MM.1S (cell line): ENCODE data around the gene HSD11B1L.

ENCODE experiments used
- DNase-seq: peaks from one replicate; pipeline ENCODE4 v3.0.0-alpha.2; 2015
- H2AFZ ChIP-seq: fragments of 300-600 bp; sonication (generic); 2 replicates; pipeline ENCODE4 v1.6.0; 2016; ENCODE audit warnings: antibody characterized with exemption, low read length
- H3F3A ChIP-seq: fragments of 300-600 bp; sonication (generic); 2 replicates; pipeline ENCODE4 v1.6.1; 2016; ENCODE audit warnings: mild to moderate bottlenecking, antibody characterized with exemption, low read length, moderate library complexity, mixed read lengths; ENCODE audit not compliant: insufficient read depth
- H3K27ac ChIP-seq: fragments of 300-600 bp; sonication (generic); 2 replicates; pipeline ENCODE4 v1.5.1; 2016; ENCODE audit warnings: mild to moderate bottlenecking, low read length
- H3K27me3 ChIP-seq: fragments of 300-600 bp; sonication (generic); replicated peaks from 2 replicates; pipeline ENCODE4 v1.6.0; 2016; ENCODE audit warnings: low read length; ENCODE audit not compliant: insufficient read depth
- H3K36me3 ChIP-seq: fragments of 300-600 bp; sonication (generic); replicated peaks from 2 replicates; pipeline ENCODE4 v1.6.1; 2016; ENCODE audit warnings: mild to moderate bottlenecking, low read length, mixed read lengths; ENCODE audit not compliant: insufficient read depth
- H3K4me1 ChIP-seq: fragments of 300-600 bp; sonication (generic); 2 replicates; pipeline ENCODE4 v1.6.1; 2016; ENCODE audit warnings: low read length, mixed read lengths
- H3K4me2 ChIP-seq: fragments of 300-600 bp; sonication (generic); 2 replicates; pipeline ENCODE4 v1.6.0; 2016; ENCODE audit warnings: low read depth, low read length
- H3K4me3 ChIP-seq: fragments of 300-600 bp; sonication (generic); 2 replicates; pipeline ENCODE4 v1.5.1; 2016; ENCODE audit warnings: low read length, mixed read lengths
- H3K79me2 ChIP-seq: fragments of 300-600 bp; sonication (generic); 2 replicates; pipeline ENCODE4 v1.6.1; 2016; ENCODE audit warnings: mixed run types, low read length, mixed read lengths
- H3K9ac ChIP-seq: fragments of 300-600 bp; sonication (generic); 2 replicates; pipeline ENCODE4 v1.6.1; 2016; ENCODE audit warnings: low read length, mixed read lengths
- H3K9me2 ChIP-seq: fragments of 300-600 bp; sonication (generic); replicated peaks from 2 replicates; pipeline ENCODE4 v1.6.1; 2016; ENCODE audit warnings: mild to moderate bottlenecking, low read length, mixed read lengths; ENCODE audit not compliant: insufficient read depth
- H3K9me3 ChIP-seq: fragments of 300-600 bp; sonication (generic); replicated peaks from 2 replicates; pipeline ENCODE4 v1.6.1; 2016; ENCODE audit warnings: mild to moderate bottlenecking, low read length, mixed read lengths; ENCODE audit not compliant: insufficient read depth
- H4K20me1 ChIP-seq: fragments of 300-600 bp; sonication (generic); 2 replicates; pipeline ENCODE4 v1.6.1; 2016; ENCODE audit warnings: mild to moderate bottlenecking, low read length, moderate library complexity, mixed read lengths; ENCODE audit not compliant: insufficient read depth
- EZH2 ChIP-seq: fragments of 300-600 bp; sonication (generic); optimal IDR thresholded peaks from 2 replicates; pipeline ENCODE3; 2017; ENCODE audit warnings: low read depth, mild to moderate bottlenecking, antibody characterized with exemption, low read length, mixed read lengths
- EZH2phosphoT487 ChIP-seq: fragments of 300-600 bp; sonication (generic); IDR thresholded peaks from 2 replicates; pipeline ENCODE4 v1.6.1; 2018; ENCODE audit warnings: antibody characterized with exemption, low read length
- TF ChIP-seq, protein P1 (sequence below): fragments of 300-600 bp; sonication (generic); IDR thresholded peaks from 2 replicates; pipeline ENCODE4 v1.5.1; 2016; ENCODE audit warnings: antibody characterized with exemption, low read length, mixed read lengths

The HSD11B1L gene

DNA sequence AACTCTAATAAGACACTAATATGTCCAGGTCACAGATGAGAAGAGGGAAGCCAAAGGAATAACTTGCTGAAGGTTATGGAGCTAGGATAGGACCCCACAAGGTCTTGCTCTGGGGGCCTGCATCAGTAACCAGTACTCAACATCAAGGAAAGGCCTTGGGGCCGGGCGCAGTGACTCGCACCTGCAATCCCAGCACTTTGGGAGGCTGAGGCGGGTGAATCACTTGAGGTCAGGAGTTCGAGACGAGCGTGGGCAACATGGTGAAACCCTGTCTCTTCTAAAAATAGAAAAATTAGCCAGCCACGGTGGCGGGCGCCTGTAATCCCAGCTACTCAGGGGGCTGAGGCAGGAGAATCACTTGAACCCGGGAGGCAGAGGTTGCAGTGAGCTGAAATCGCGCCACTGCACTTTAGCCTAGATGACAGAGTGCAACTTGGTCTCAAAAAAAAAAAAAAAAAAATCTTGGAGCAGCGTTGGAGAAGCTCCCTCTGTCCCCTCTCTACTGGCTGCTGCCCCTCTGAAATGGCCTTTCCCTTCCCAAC, 37.3 kb downstream of the HSD11B1L start:
- peaks cover 4% of the 10 kb centered on the region; the same call in 1 of the 2 replicates for H3K4me1 ChIP-seq
- no peak for DNase-seq
- H4K20me1 ChIP-seq = peaks cover 5% of the 10 kb centered on the region; the same call in 1 of the 2 replicates
- H3K36me3 ChIP-seq = peaks cover 12% of the 10 kb centered on the region; the same call in 1 of the 2 replicates
- peak overlapping the region; percentile 96; the same call in 1 of the 2 replicates for H3K9ac ChIP-seq
- H2AFZ ChIP-seq = no peak overlapping the region
- H3K27ac ChIP-seq = peak overlapping the region; percentile 86; the same call in 1 of the 2 replicates
- H3K4me2 ChIP-seq = peak overlapping the region; percentile 71
- no peaks in the 10 kb centered on the region for H3F3A ChIP-seq
- no peaks in the 10 kb centered on the region for H3K9me3 ChIP-seq
- TF ChIP-seq, protein P1, sequence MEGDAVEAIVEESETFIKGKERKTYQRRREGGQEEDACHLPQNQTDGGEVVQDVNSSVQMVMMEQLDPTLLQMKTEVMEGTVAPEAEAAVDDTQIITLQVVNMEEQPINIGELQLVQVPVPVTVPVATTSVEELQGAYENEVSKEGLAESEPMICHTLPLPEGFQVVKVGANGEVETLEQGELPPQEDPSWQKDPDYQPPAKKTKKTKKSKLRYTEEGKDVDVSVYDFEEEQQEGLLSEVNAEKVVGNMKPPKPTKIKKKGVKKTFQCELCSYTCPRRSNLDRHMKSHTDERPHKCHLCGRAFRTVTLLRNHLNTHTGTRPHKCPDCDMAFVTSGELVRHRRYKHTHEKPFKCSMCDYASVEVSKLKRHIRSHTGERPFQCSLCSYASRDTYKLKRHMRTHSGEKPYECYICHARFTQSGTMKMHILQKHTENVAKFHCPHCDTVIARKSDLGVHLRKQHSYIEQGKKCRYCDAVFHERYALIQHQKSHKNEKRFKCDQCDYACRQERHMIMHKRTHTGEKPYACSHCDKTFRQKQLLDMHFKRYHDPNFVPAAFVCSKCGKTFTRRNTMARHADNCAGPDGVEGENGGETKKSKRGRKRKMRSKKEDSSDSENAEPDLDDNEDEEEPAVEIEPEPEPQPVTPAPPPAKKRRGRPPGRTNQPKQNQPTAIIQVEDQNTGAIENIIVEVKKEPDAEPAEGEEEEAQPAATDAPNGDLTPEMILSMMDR = no peak
- TF ChIP-seq EZH2 (no peak), EZH2phosphoT487 (no peak)
- H3K9me2 ChIP-seq = no peaks in the 10 kb centered on the region
- H3K79me2 ChIP-seq = peaks cover 63% of the 10 kb centered on the region
- peaks cover 6% of the 10 kb centered on the region for H3K27me3 ChIP-seq
- peak overlapping the region; percentile 84 for H3K4me3 ChIP-seq

DNA sequence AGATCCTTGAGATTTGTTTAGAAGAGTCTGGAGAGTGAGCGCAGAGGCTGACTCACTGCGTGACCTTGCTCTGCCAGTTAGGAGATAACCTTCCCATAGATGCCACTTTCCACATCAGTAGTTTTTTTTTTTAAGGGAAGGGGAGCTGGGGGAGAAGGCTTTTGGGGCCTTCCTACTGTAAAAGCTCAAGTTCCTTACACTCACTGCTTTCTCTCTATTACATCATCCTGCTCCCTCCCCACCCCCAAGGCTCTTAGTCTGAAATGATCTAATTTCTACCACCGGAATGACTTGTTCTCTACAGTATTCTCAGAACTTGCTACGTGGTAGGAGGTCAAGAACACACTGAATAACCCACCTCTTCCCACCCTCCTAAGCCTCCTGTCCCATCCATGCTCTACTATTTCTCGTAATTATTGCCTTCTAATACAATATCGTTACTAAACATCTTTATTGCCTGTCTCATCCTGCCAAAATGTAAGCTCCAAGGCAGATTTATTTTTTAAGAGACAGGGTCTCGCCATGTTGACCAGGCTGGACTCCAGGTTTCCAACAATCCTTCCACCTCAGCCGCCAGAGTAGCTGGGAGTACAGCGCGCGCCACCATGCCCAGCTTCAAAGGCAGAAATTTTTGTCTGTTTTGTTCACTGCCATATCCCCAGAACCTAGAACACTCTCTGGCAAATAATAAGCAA, 37.9 kb downstream of the HSD11B1L start:
- Histone ChIP-seq H4K20me1 (peaks cover 5% of the 10 kb centered on the region; the same call in 1 of the 2 replicates), H3K27me3 (peaks cover 6% of the 10 kb centered on the region), H3K4me1 (peaks cover 4% of the 10 kb centered on the region; the same call in 1 of the 2 replicates), H3K27ac (peak overlapping the region; percentile 86), H3K4me3 (peak overlapping the region; percentile 84), H3K4me2 (peak overlapping the region; percentile 71), H3K9me3 (no peaks in the 10 kb centered on the region), H3K79me2 (peaks cover 57% of the 10 kb centered on the region), H3K36me3 (peaks cover 8% of the 10 kb centered on the region; the same call in 1 of the 2 replicates), H3K9me2 (no peaks in the 10 kb centered on the region), H3K9ac (peak overlapping the region; percentile 96), H2AFZ (no peak overlapping the region), H3F3A (no peaks in the 10 kb centered on the region)
- DNase-seq = peak; percentile 38
- TF ChIP-seq, protein P1 = no peak
- TF ChIP-seq EZH2 (no peak), EZH2phosphoT487 (no peak)

DNA sequence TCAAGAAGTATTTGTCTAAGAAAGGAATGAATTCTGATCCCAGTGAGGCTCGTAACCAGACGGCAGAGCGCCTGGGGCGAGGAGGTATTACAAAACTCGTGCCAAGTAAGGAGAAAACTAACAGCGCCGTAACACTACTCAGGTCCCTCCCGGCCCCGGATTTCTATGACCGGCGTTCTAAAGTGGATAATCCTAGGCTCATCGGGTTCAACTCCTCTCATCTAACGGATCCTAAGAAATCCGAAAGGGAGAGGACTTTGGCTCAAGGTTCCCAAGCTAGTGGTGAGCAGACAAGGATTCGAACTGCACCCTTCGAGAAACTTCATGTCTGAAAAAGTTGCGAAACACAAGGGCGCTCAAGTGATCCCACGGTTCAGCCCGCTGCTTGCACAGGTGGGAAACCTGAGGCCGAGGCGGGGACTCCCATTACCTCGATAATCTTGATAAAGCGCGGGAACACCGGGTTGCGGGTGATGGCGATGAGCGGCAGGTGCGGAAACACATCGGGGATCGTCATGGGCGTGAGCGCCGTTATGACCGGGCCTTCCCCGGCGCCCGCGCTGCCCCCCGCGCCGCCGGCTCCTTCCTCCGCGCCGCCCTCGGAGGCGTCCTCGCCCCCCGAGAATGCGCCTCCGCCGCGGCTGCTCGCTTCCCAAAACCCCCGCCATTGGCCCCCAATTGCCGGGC, 38.6 kb downstream of the HSD11B1L start:
- peak overlapping the region; percentile 84 for H3K4me3 ChIP-seq
- H4K20me1 ChIP-seq = peaks cover 5% of the 10 kb centered on the region; the same call in 1 of the 2 replicates
- peak overlapping the region; percentile 49 for H2AFZ ChIP-seq
- H3K4me2 ChIP-seq = peak overlapping the region; percentile 71
- TF ChIP-seq EZH2phosphoT487 (no peak), EZH2 (no peak)
- TF ChIP-seq, protein P1 = no peak
- H3K27me3 ChIP-seq = peaks cover 8% of the 10 kb centered on the region
- H3K4me1 ChIP-seq = peaks cover 4% of the 10 kb centered on the region; the same call in 1 of the 2 replicates
- peak overlapping the region; percentile 86 for H3K27ac ChIP-seq
- peak overlapping the region; percentile 96 for H3K9ac ChIP-seq
- peaks cover 51% of the 10 kb centered on the region for H3K79me2 ChIP-seq
- H3F3A ChIP-seq = no peaks in the 10 kb centered on the region
- peak; percentile 35 for DNase-seq
- peaks cover 5% of the 10 kb centered on the region; the same call in 1 of the 2 replicates for H3K36me3 ChIP-seq
- no peaks in the 10 kb centered on the region for H3K9me3 ChIP-seq
- no peaks in the 10 kb centered on the region for H3K9me2 ChIP-seq
